ENCODE results near the gene WDR55.
"Not testable (repeated sequence)": the region's sequence is repeated elsewhere in the genome, so short reads cannot be mapped to it uniquely, and the experiment has no call there.

Gene WDR55

DNA sequence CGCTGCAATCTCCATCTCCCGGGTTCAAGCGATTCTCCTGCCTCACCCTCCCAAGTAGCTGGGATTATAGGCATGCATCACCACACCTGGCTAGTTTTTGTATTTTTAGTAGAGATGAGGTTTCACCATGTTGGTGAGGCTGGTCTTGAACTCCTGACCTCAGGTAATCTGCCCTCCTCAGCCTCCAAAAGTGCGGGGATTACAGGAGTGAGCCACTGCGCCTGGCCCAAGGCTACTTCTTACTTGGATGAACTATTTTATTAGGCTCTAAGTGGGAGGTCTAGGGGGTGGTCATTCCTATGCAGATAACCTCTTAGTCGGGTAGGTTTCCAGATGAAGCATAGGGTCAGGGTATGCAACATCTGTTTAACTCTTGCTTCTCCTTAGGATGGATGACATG, 4.3 kb upstream of the WDR55 start:
- not testable (repeated sequence) for DNase-seq

DNA sequence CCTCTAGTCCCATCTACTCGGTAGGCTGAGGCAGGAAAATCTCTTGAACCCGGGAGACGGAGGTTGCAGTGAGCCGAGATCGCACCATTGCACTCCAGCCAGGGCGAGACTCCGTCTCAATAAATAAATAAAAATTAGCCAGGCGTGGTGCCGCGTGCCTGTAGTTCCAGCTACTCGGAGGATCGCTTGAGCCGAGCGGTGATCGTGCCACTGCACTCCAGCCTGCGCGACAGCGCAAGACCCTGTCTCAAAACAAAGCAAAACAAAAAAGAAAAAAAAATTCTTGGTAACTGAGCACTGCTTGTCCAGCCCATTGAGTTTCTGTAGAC, 710 bp upstream of the WDR55 start:
- DNase-seq: no peak

DNA sequence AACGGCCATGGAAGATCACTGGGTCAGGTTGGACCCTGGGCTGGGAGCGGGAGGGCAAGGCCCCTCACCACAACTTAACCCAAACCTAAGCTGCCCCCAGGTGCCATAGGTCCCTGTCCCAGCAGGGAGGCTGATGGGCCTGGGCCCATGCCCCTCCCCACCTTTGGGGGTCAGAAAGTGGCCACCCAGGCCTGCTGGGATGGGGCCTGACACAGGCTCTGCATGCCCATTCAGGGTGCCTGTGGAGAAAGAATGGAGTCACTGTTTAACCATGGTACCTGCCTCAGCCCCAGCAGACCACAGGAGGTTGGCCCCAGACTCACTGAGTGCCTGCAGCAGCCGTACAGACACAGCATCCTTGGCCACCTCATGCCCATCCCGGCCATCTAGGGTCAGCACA, 6.3 kb downstream of the WDR55 start:
- not testable (repeated sequence) for DNase-seq

DNA sequence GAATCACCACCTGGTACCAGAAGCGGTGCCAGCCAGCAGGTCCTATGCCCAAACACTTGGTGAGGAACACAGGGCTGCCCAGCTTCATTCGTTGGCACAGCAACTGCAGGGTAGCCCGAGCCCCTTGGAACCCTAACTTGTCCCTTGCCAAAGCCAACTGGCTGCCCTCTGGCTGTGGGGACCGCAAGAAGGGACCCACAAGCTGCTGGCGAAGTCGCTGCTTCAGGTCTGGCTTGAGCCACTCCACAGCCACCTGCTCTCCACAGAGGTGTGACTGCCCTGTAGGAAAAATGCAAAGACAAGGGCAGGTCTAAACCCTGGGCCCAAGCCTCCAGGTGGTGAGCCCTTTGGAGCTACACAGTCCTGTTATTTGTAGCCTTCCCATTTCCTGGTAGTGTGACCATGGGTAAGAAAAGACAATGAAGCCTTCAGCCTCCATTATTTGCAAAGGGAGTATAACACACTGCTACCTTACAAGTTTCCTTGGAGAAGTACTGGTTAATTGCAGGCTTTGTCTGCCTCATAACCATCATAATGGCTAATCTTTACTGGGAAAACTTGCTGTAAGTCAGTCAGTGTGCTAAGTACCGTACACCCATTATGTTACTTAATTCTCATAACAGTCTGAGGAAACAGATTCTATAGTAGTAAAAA, 6.9 kb downstream of the WDR55 start:
- no peak for DNase-seq

DNA sequence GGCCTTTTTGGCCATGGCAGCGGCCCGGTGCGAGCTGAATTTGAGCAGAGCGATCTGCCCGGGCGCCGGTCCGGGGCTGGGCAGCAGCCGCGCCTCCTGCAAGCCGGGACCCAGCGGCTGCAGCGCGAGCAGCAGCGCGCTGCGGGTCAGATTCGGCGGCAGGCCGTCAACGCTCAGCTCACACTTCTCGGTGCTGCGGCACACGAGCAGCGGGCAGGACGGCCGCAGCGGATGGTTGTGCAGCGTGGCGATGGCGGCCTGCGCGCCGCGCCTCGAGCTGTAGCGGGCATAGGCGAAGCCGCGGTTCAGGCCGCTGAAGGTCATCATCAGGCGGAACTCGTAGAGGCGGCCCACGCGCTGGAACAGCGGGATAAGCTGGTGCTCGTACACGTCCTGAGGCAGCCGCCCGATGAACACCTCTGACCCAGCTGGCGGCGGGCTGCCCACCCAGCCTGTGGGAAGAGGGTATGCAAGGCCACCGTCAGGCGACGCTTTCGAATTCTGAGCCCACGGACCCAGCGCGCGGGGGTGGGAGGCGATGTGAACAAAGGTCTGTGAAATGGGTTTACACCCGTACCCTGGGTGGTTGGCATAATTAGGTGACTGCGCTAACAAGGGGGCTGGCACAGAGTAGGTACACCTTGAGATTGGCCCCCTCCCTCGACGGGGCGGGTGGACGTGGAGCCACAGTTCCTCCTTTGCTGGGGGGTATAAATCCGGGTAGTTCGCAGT, 7.9 kb downstream of the WDR55 start:
- DNase-seq: no peak

DNA sequence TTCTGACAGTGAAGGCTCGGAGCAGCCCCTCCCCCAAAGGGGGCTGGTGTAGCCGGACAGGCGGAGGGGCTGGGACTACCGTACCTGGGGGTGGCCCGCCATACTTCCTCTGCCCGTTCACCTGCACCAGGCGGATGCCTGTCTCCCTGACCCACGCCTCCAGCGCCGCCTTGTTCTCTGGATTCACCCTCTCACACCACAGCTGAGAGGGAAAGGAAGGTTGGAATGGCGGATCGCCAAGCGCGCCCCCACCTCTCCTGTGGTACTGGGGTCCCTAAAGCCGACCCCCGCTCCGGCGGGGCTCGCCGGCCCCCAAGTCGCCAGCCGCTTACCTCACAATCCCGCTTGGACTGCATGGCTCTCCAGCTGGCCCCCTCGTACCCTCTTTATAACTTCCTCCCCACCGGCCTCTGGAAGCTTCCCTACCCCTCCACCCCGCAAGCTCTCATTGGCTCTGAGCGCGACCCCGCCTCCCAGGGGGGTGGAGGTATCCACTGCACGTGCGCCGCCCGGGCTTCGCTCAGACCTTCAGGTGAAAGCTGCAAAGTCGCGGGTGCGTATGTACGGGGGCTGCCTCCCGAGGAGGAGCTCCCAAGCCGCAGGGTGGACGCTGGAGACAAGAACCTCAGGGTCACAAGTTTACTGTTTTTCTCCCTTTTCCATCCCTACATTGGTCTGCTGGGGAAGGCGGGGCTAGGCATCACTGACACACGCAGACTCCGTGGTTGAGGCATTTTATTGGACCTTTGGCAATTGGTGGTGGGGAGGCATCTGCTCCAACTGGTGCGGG, 8.7 kb downstream of the WDR55 start, which contains the start of gene DND1:
Gene DND1, minus strand, starts transcription at position 390 of the 790 bp plus-strand sequence. Its CDS starts 34 bp downstream, at position 356.
- DNase-seq: no peak

DNA sequence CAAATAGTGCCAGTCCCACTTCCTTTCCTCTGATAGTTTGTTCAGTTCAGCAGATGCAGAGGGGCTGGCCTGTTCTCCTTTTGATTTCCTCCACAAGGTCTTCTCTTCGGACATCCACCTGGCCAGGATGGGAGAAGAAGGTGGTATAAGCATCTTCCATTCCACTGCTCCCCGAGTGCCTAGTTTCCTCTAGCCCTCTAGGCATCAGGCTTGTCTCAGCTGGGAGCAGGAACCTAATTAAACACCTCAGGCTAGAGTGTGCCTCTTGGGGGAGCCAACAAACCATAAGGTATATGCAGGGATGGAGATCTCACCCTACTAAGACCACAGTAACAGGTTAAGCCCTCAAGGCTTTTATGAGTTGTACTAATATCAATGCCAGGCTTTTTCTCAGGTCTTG, 9.5 kb downstream of the WDR55 start:
- no peak for DNase-seq

DNA sequence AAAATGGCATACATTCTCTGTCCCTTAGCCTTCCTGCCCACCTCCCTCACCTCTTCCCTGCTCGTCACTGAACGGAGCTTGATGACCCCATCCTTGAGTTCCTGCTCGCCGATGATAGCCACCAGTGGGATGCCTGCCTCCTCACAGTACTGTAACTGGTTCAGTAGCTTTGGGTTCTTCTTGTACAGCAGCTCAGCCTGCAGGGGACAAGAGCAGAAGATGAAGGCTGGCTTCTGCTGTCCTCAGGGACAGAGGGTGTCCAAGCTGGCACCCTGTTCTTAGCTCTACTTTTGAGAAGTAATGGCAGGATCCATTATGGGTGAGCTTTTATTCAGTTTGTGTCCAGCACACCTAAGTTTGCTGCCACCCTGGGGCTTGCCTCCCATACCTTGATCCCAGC, 9.9 kb downstream of the WDR55 start:
- no peak for DNase-seq

DNA sequence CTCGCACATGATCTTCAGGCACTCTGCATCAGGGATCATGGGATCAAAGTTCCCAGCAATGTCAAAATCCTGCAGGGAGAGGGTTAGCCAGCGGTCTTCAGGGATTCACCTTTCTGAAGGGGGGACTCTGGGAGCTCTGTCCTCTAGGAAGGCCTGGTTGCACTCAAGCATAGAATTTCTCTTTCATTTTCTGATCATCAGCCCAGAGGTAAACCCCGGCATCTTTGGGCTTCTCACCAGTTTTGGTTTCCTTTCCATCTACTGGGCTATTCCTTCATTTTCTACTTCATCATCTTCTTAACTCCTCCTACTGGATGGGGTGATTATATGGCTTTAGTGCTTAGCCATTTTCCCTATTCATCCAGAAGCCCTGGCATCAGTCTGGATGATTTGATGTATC, 13.2 kb downstream of the WDR55 start:
- DNase-seq: no peak

DNA sequence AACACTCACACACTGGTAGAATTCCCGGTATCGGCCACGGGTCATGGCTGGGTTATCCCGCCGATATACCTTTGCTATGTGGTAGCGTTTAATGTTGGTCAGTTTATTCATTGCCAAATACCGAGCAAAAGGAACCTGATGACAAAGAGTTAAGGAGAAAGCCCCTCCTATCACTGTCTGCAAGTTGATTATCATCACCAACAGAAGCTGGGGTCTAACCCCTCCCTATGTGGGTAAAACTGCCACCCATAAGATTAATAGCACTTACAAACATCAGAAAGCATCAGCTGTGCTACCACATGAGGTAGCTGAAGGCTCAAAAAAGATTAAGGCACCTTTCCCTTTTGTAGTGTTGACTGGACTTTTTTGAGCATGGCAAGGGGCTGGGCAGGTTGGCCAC, 14.3 kb downstream of the WDR55 start:
- no peak for DNase-seq

DNA sequence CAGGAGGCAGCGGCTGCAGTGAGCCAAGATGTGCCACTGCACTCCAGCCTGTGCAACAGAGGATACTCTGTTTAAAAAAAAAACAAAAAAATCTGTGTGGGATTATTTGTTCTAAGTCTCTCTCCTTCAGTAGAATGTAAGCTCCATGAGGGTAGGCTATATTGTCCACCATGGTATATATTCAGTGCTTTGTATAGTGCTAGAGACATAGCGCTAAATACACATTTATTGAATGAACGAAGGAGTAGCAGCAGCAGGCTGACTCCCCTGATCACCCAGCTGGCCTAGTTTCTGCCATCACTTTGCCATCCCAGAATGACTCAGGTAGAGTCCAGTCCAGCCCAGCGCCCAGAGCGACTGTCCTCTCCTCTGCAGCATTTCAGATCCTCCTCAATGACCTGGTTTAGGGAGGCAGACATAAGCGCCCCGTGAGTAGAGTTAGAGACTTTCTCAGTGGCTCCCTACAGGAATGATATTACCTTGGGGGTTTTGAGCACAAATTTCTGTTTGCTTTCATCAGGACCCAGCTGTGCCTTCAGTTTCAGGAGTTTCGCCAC, 25.8 kb downstream of the WDR55 start:
- DNase-seq: no peak

DNA sequence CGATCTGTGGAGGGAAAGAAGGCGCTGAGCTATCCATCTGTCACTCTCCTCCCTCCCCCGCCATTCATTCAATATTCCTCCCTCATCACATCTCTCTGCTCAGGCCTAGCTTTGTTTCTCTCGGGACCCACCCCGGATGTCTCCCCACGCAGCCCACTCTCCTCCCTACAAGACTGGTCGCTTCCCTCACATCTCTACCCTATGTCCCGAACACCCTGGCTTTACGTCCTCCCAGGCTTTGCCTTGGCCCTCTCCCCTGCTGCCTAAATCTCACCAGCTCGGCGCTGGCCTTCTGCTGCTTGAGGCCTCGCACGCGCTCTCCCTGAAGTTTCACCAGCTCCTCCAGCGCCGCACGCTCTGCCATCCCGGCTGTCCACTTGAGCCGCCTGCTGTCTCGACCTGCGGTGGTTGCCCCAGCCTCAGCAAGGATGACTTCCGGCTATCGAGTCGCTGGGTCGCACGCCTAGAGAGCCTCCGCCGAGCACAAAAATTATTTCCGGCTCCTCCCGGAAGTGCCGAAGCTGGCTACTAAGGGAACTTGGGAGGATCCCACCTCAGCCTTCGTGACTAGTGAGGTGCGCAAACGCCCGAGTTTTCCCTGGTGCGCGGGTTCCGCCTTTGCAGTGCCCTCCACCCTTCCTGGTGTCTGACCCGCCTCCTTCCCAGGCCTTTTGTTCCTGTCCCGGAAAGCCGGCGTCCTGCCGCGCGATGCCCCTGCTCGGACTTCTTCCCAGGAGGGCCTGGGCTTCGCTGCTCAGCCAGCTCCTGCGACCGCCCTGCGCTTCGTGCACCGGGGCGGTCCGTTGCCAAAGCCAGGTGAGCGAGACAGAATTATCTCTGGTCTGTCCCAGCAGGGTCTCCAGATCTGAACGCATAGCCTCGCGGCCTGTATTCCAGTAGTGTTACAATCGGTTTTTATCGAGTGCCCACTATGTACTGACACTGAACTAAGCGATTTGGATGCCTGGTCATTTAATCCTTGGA, 26.5 kb downstream of the WDR55 start, which contains the start of the genes HARS1 and HARS2:
Gene HARS1, minus strand, starts transcription at position 430 of the 984 bp plus-strand sequence. Its CDS starts 66 bp downstream, at position 364.
Gene HARS2, plus strand, starts transcription at position 515 of the 984 bp plus-strand sequence. Its CDS starts 194 bp downstream, at position 709.
- peak; percentile 94 for DNase-seq

DNA sequence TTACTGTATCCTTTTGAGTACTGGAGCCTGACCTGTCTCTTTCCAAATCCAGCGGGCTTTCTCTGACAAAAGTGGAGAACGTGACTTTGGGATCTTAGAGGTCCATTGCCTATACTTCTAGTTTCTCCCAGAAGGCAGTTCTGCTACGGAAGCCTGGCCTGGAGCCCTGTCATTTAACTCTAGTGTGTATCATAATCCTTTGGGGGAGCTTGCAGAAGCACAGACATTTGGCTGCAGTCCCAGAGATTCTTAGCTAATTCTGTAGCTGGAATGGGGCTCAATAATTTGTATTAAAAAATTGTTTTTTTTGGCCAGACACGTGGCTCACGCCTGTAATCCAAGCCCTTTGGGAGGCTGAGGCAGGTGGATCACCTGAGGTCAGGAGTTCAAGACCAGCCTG, 29.6 kb downstream of the WDR55 start:
- no peak for DNase-seq

DNA sequence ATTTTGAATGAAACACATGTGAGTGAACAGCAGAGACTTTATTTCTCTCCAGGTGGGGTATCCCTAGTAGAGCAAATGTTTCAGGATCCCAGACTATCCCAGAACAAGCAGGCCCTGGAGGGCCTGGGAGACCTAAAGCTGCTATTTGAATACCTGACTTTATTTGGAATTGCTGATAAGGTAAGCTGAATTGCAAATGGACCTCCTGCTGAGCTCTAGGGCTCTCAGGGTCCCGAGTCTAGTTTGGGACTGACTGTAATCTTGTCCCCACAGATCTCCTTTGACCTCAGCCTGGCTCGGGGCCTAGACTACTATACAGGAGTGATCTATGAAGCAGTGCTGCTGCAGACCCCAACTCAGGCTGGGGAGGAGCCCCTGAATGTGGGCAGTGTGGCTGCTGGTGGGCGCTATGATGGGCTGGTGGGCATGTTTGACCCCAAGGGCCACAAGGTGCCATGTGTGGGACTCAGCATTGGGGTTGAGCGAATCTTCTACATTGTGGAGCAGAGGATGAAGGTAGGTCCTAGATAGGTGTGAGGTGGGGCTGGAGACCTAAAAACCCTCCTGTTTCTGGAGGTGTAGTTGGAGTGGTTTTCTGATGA, 32.3 kb downstream of the WDR55 start:
- no peak for DNase-seq

DNA sequence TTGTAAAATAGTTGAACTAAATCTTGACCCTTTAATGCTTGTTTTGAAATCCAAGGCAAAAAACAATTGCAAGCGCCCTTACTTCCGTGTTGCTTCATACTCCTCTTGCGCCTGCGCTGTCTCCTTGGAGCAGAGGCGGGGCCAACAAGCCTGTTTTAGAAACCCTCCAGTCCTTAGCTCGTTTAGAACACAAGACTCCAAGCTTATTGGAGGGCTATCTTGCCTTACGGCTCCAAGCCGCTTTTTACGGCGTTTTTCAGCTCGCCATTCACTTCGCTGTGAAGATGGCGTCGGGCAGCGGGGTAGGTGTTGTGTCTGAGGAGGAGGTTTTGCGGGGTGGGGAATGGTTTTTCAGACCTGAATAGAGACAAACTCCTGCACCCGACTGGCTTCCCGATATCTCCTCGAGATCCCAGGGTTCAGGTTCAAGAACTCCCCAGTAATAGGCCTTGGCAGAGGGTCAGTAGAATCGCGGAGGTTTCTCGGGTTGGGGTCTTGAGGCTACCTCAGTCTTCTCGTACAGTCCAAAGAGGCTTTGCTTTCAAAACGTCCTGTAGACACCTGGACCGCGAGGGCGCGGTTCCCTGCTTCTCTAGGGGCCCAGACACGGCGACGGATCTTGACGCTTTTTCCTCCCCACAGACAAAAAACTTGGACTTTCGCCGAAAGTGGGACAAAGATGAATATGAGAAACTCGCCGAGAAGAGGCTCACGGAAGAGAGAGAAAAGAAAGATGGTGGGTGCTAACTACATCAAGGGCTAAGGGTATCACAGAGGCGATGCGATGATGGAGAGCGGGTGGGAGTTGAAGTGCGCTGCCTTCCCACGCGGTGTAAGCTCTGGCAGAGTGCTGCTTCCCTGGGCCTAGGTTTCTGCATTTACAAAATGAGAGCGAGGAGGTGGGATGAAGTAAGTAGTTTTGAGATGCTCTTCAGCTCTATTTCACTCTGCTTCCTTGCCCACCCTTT, 35.8 kb downstream of the WDR55 start, which contains the start of gene ZMAT2:
Gene ZMAT2, plus strand, starts transcription at position 271 of the 968 bp plus-strand sequence. Its CDS starts 14 bp downstream, at position 285.
- DNase-seq: peak; percentile 99

DNA sequence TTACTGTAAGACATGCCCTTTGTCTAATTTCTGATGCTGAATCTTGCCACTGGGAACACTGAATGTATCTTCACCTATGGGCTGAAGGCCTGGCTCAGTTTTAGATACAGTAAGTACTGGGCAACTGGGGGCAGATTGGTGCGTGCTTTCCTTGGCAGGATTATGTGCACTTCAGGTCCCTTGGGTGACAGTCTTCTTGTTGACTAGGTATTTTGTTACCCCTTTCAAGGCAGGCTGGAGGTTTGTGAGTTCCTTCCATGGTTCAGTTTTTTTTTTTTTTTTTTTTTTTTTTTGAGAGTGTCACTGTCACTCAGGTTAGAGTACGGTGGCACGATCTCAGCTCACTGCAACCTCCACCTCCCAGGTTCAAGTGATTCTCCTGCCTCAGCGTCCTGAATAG, 43.1 kb downstream of the WDR55 start:
- DNase-seq: no peak

DNA sequence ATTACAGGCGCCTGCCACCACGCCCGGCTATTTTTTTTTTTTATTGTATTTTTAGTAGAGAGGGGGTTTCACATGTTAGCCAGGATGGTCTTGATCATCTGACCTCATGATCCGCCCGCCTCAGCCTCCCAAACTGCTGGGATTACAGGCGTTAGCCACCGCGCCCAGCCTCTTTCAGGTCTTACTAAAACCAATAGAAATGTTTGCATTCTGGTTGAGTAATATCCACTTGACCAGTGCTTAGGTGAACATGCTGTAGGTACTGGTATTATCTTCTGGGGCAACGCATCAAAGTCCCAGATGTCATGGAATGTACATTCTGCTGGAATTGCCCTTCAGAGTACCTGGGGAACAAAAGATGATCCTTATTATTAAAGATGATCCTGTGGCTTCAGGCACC, 44.1 kb downstream of the WDR55 start:
- DNase-seq: not testable (repeated sequence)

DNA sequence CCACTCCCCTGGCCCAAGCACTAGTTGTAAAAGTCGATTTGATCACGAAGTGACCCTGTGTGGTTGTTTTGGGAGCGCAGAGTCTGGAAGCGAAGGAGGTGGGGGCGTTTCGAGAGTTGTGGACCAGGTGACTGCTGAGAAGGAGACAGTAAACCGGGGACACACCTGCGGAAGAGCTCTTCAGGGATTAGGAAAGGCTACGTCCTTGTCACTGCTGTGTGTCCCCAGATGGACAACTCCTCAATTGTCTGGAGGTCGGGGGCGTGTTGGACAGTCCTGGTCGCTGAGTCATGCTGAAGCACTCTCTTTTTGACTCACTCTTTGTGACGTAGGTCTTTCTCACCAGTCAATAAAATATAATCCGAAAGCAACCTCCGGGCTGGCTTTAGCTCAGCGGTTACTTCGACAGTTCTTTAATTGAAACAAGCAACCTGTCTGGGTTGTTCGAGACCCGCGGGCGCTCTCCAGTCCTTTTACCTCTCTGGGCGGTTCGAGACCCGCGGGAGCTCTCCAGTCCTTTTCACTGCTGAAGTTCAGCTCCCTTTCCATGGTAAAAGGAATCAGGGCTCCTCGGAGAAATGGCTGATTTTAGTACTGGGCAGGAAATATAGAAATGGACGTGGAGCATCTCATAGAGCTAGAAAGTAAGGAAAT, 46.3 kb downstream of the WDR55 start:
- DNase-seq: peak; percentile 79

DNA sequence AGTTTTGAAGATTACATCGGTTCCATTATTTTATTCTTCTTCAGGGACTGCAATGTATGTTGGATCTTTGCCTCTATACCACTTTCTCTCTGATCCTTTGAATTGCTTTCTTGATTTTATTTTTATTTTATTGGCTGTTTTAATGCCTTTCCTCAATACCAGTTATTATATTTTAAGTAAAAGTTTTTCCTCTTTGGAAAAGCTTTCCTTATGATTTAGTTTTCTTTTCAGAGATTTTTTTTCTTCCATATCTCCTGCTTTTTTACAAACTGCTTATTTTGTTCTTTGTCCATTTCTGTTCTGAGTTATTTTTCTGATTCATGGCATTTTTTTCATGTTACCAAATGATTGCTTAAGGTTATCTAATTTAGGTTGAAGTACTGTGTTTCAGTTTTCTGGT, 47.1 kb downstream of the WDR55 start:
- DNase-seq: no peak
